T-cell (primary cell): ENCODE data around the gene TRIM47. TPM values are rescaled to one million over a fixed set of nuclear protein-coding genes. Genes with fewer than 3 reads are reported as not detected.
A peak's percentile ranks its signal among the peaks of the same experiment; 100 is the strongest.

Source experiments
- ATAC-seq, 4 experiments: fragments of 200-7000 bp in 3 of 4; fragments of 150-1000 bp in 1 of 4; cut with Tn5 transposase; replicated peaks in 1 of 4; 1 replicate in 3 of 4; 2 replicates in 1 of 4; pipeline ENCODE4 v1.10.0; 2021; ENCODE audit warnings: moderate library complexity in 3 of 4, mild to moderate bottlenecking in 2 of 4, moderate number of reproducible peaks in 1 of 4
- CTCF ChIA-PET, 2 donors: fragments of 300-600 bp; sonication (Branson Sonifier 250); formaldehyde crosslinking; loops; one replicate each; lab custom pipeline; 2022; ENCODE audit warnings: antibody characterized with exemption in 2 of 2; lab: Charles Lee
- POLR2A ChIA-PET, 2 donors: fragments of 300-600 bp; sonication (Branson Sonifier 250); formaldehyde crosslinking; loops; one replicate each; lab custom pipeline; 2022; ENCODE audit warnings: antibody characterized with exemption in 2 of 2; lab: Charles Lee
- DNase-seq, 35 experiments: peaks; one replicate each; pipeline versions ENCODE4 v3.0.0 to v3.0.0-alpha.2; 2013 to 2023
- H3K27ac ChIP-seq: one replicate; pipeline ENCODE4 v1.5.1; 2013; ENCODE audit warnings: low read length
- H3K27me3 ChIP-seq, 2 experiments: replicated peaks in 1 of 2; 1 replicate in 1 of 2; 2 replicates in 1 of 2; pipeline versions ENCODE4 v1.6.1 to v1.7.0; 2013; ENCODE audit warnings: low read length in 1 of 2, mixed read lengths in 1 of 2; ENCODE audit not compliant: control insufficient read depth in 2 of 2, insufficient read depth in 2 of 2; ENCODE audit errors: extremely low read depth in 1 of 2
- H3K36me3 ChIP-seq, 2 donors: 1 replicate in 1 of 2; 2 replicates in 1 of 2; pipeline versions ENCODE4 v1.6.1 to v1.7.0; 2013; ENCODE audit warnings: low read length in 1 of 2; ENCODE audit not compliant: control insufficient read depth in 2 of 2, insufficient read depth in 1 of 2; ENCODE audit errors: extremely low read depth in 1 of 2
- H3K4me1 ChIP-seq, 2 experiments: 1 replicate in 1 of 2; 2 replicates in 1 of 2; pipeline versions ENCODE4 v1.6.1 to v1.7.0; 2013; ENCODE audit warnings: low read length in 2 of 2, mixed read lengths in 1 of 2; ENCODE audit not compliant: insufficient read depth in 2 of 2, control insufficient read depth in 1 of 2; ENCODE audit errors: extremely low read depth in 1 of 2
- H3K4me3 ChIP-seq, 2 donors: 1 replicate in 1 of 2; 2 replicates in 1 of 2; pipeline versions ENCODE4 v1.5.1 to v1.7.0; 2013; ENCODE audit warnings: mild to moderate bottlenecking in 2 of 2, low read length in 1 of 2, moderate library complexity in 1 of 2; ENCODE audit not compliant: control insufficient read depth in 1 of 2; ENCODE audit errors: extremely low read depth in 1 of 2
- H3K9me3 ChIP-seq: 2 replicates; pipeline ENCODE4 v1.7.0; 2013
- H3K27ac Mint-ChIP-seq, 2 donors: one replicate each; pipeline ENCODE4 v1.8.0; 2020 to 2021; ENCODE audit warnings: mild to moderate bottlenecking in 2 of 2, mixed read lengths in 2 of 2
- H3K27me3 Mint-ChIP-seq, 2 donors: one replicate each; pipeline ENCODE4 v1.8.0; 2021 to 2022; ENCODE audit warnings: mixed read lengths in 2 of 2
- H3K36me3 Mint-ChIP-seq: one replicate; pipeline ENCODE4 v1.8.0; 2021; ENCODE audit warnings: mixed read lengths
- H3K4me1 Mint-ChIP-seq, 3 donors: one replicate each; pipeline ENCODE4 v1.8.0; 2020 to 2022; ENCODE audit warnings: mixed read lengths in 3 of 3, mild to moderate bottlenecking in 1 of 3
- H3K4me3 Mint-ChIP-seq, 3 donors: one replicate each; pipeline ENCODE4 v1.8.0; 2020 to 2022; ENCODE audit warnings: mild to moderate bottlenecking in 3 of 3, mixed read lengths in 3 of 3, moderate library complexity in 3 of 3
- H3K9me3 Mint-ChIP-seq, 3 donors: one replicate each; pipeline ENCODE4 v1.8.0; 2020 to 2022; ENCODE audit warnings: mixed read lengths in 3 of 3
- WGBS: methylation state at CpG from one replicate; pipeline ENCODE4 v1.1.5; 2013; ENCODE audit warnings: missing lambda C conversion rate; ENCODE audit not compliant: insufficient coverage; 5-methylcytosine and 5-hydroxymethylcytosine counted together
- total RNA-seq, 35 experiments: library from RNA in 6 of 35; stranded (reverse) in 6 of 35; fragments of 120-200 nt in 1 of 35; gene quantifications; one replicate each; pipeline versions ENCODE4 v1.2.1 to v1.2.4 and lab custom pipeline; 2013 to 2026

TRIM47 gene
- total RNA-seq, 5 donors from 2014 or later (not counting 1 experiment from before 2014, with no cell fraction given): 2.6 to 24.6 (median 18.3) TPM

- 85% methylated on average over 23 of the region's 37 CpGs for WGBS
- H3K27me3 ChIP-seq: no peaks in the 10 kb centered on the region
- H3K4me3 ChIP-seq: peak overlapping the region in 1 of 2 donors; percentile 63
- POLR2A ChIA-PET: no interaction called here
- peak overlapping the region; percentile 67 to 82 (median 76) for H3K4me3 Mint-ChIP-seq
- ATAC-seq (no peak), DNase-seq (no peak)
- no peaks in the 10 kb centered on the region for H3K9me3 ChIP-seq
- H3K36me3 ChIP-seq: peaks cover 12 to 48% of the 10 kb centered on the region in 2 donors
- H3K9me3 Mint-ChIP-seq: no peaks in the 10 kb centered on the region
- CTCF ChIA-PET: interaction anchor here in 1 of 2 donors (0.8 to 1.8 kb wide), 2 partner anchors 33 to 42 kb away, joined by 6 to 10 read pairs; partner anchors contain the start of gene WBP2
- peak overlapping the region; percentile 80 to 82 for H3K27ac Mint-ChIP-seq
- H3K36me3 Mint-ChIP-seq: peaks cover 8% of the 10 kb centered on the region
- H3K4me1 ChIP-seq: peaks cover 4 to 34% of the 10 kb centered on the region in 2 experiments
- peak overlapping the region; percentile 60 for H3K27ac ChIP-seq
- H3K4me1 Mint-ChIP-seq: peaks cover 24 to 29% (median 26%) of the 10 kb centered on the region in 3 donors
- no peaks in the 10 kb centered on the region for H3K27me3 Mint-ChIP-seq
These were observed 19.0 kb upstream of the TRIM47 start for GRCh38 chr17:75897160-75898019.

- ChIA-PET CTCF (interaction anchor here (0.6 to 1.9 kb wide), 8 partner anchors 14 to 120 kb away, joined by 3 to 10 read pairs (median 5); partner anchors contain the start of gene WBP2 (in 1 of the 2)), POLR2A (interaction anchor here in 1 of 2 donors (0.9 to 1.1 kb wide), 2 partner anchors 116 to 143 kb away, joined by 3 to 4 read pairs; no protein-coding TSS in a partner anchor)
- DNase-seq (peak; percentile 32 to 84 (median 62)), ATAC-seq (peak; percentile 83 to 89 (median 87))
- H3K4me1 ChIP-seq: peaks cover 4 to 34% of the 10 kb centered on the region in 2 experiments
- peak within 1 kb of the TSS; percentile 80 to 82 for H3K27ac Mint-ChIP-seq
- no peaks in the 10 kb centered on the region for H3K27me3 ChIP-seq
- H3K9me3 ChIP-seq: no peaks in the 10 kb centered on the region
- peaks cover 24 to 29% (median 26%) of the 10 kb centered on the region in 3 donors for H3K4me1 Mint-ChIP-seq
- H3K4me3 ChIP-seq: peak within 1 kb of the TSS; percentile 58 to 63
- peaks cover 8% of the 10 kb centered on the region for H3K36me3 Mint-ChIP-seq
- peaks cover 14 to 47% of the 10 kb centered on the region in 2 donors for H3K36me3 ChIP-seq
- H3K27ac ChIP-seq: peak within 1 kb of the TSS; percentile 60
- peak within 1 kb of the TSS; percentile 75 to 83 (median 82) for H3K4me3 Mint-ChIP-seq
- WGBS: 0% methylated on average over 96 of the region's 102 CpGs
- H3K27me3 Mint-ChIP-seq: no peaks in the 10 kb centered on the region
- no peaks in the 10 kb centered on the region for H3K9me3 Mint-ChIP-seq
These were observed 18.2 kb upstream of the TRIM47 start, which contains the start of gene TRIM65 for GRCh38 chr17:75896415-75897159. Gene TRIM65 (minus strand): TSS chr17:75896951. CDS start chr17:75896937, 14 bp downstream.

DNA sequence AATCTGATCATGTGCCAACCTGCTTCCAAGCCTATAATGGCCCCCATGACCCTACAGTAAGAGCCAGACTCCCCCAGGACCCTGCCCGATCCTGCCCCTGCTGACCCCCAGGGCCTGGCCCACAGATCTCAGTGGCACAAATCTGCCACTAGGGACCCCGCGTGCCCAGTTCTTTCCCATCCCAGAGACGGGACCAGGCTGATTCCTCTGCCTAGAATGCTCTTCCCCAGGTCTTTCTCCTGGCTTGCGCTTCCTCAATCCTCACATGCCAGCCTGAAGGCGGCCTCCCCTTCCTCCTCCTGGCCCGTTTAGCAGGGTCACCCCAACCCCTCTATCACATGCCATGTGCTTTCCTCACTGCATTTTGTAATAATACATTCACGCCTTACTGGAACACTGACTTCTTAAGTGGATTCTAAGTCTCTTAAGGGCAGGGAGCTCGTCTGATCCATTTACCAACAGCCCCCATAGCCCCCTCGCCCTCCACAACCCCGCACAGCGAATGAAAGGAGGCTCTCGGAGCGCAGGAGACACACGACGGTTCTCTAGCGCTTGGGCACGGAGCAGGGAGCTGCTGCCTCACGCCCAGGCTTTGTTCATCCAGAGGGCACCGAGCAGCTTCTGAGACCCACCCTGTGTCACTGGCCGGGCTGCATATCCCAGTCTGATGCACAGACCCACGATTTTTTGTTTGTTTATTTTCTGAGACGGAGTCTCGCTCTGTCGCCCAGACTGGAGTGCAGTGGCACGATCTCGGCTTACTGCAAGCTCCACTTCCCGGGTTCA lies 17.2 kb upstream of the TRIM47 start:
- Mint-ChIP-seq H3K27ac (peak overlapping the region; percentile 77 to 80), H3K36me3 (peaks cover 8% of the 10 kb centered on the region), H3K4me1 (peaks cover 24 to 29% (median 26%) of the 10 kb centered on the region in 3 donors), H3K27me3 (no peaks in the 10 kb centered on the region), H3K4me3 (peak overlapping the region; percentile 75 to 83 (median 82)), H3K9me3 (no peaks in the 10 kb centered on the region)
- Histone ChIP-seq H3K27ac (peak overlapping the region; percentile 38), H3K9me3 (no peaks in the 10 kb centered on the region), H3K4me1 (peaks cover 4 to 34% of the 10 kb centered on the region in 2 experiments), H3K27me3 (no peaks in the 10 kb centered on the region), H3K36me3 (peaks cover 17 to 43% of the 10 kb centered on the region in 2 donors), H3K4me3 (peak overlapping the region; percentile 39 to 58)
- 33% methylated on average over 25 of the region's 28 CpGs for WGBS
- DNase-seq (no peak), ATAC-seq (peak in 1 of 4 experiments; percentile 1)
- ChIA-PET POLR2A (interaction anchor here in 1 of 2 donors (1.1 kb wide), 1 partner anchor 115 kb away, joined by 4 read pairs; no protein-coding TSS in a partner anchor), CTCF (interaction anchor here (0.5 to 1.9 kb wide), 7 partner anchors 13 to 185 kb away, joined by 3 to 10 read pairs (median 3); partner anchors contain the start of gene WBP2 (in 1 of the 2))

GRCh38 chr17:75894049-75894733 lies 15.8 kb upstream of the TRIM47 start:
- peak overlapping the region; percentile 48 to 71 for H3K27ac Mint-ChIP-seq
- H3K27me3 ChIP-seq: no peaks in the 10 kb centered on the region
- no peaks in the 10 kb centered on the region for H3K9me3 Mint-ChIP-seq
- ATAC-seq (no peak), DNase-seq (no peak)
- H3K4me1 Mint-ChIP-seq: peaks cover 24 to 29% (median 26%) of the 10 kb centered on the region in 3 donors
- ChIA-PET CTCF (no interaction called here), POLR2A (interaction anchor here in 1 of 2 donors (0.6 kb wide), 1 partner anchor 11 kb away, joined by 3 read pairs; no protein-coding TSS in a partner anchor)
- no peak overlapping the region for H3K27ac ChIP-seq
- H3K27me3 Mint-ChIP-seq: no peaks in the 10 kb centered on the region
- H3K4me3 ChIP-seq: no peak overlapping the region
- peaks cover 4 to 34% of the 10 kb centered on the region in 2 experiments for H3K4me1 ChIP-seq
- H3K36me3 ChIP-seq: peaks cover 12 to 32% of the 10 kb centered on the region in 2 donors
- H3K9me3 ChIP-seq: no peaks in the 10 kb centered on the region
- H3K4me3 Mint-ChIP-seq: peak overlapping the region in 2 of 3 donors; percentile 16 to 35
- H3K36me3 Mint-ChIP-seq: peaks cover 3% of the 10 kb centered on the region
- 86% methylated on average over 13 of the region's 22 CpGs for WGBS

DNA sequence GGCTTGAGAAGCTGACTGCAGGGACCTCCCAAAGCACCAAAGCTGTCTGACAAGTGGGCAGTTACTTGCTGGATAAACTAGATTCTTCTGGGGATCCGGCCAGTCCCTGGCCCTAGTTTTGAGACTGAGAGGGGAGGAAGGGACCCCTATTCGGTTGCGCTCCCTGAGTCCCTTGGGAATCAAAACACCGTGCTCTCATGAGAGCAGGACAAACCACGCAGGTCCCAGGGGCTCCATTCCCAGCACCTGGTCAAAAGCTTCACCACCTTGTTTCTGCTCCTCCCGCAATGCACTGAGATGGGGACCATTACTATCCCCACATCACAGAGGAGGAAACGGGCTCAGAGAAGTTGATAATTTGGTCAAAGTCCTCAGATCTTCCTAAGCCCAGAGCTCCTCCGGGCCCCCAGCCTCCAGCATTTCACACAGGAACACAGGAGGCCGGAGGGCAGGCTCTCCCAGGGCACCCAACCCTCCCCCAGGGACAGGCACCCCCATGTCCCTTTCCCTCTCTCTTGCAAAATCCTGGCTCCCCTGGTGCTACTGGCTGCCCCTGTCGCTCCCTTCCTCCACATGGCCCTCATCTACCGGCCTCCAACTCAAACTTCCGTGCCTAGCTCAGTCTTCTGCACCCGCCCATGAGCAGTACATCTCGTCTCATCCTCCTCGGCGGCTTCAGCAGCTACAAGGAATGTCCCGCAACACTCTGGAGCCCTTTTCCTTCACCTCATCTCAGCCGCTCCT lies 15.1 kb upstream of the TRIM47 start:
- Mint-ChIP-seq H3K4me3 (peak overlapping the region in 2 of 3 donors; percentile 16 to 35), H3K9me3 (no peaks in the 10 kb centered on the region), H3K4me1 (peaks cover 24 to 29% (median 26%) of the 10 kb centered on the region in 3 donors), H3K27me3 (no peaks in the 10 kb centered on the region), H3K36me3 (no peaks in the 10 kb centered on the region), H3K27ac (peak overlapping the region; percentile 48 to 71)
- Histone ChIP-seq H3K36me3 (peaks cover 8 to 26% of the 10 kb centered on the region in 2 donors), H3K4me3 (no peak overlapping the region), H3K9me3 (no peaks in the 10 kb centered on the region), H3K27ac (no peak overlapping the region), H3K27me3 (no peaks in the 10 kb centered on the region), H3K4me1 (peaks cover 4 to 34% of the 10 kb centered on the region in 2 experiments)
- ChIA-PET CTCF (no interaction called here), POLR2A (interaction anchor here in 1 of 2 donors (0.6 kb wide), 1 partner anchor 11 kb away, joined by 3 read pairs; no protein-coding TSS in a partner anchor)
- ATAC-seq (no peak), DNase-seq (no peak)
- 94% methylated on average over 18 of the region's 18 CpGs for WGBS
